GM23338 (cell line): ENCODE results near the gene ADCY5. TPM values are rescaled to one million over a fixed set of nuclear protein-coding genes. Genes with fewer than 3 reads are reported as not detected.

Experiments
- ATAC-seq: fragments of 200-7000 bp; cut with Tn5 transposase; 3 replicates; pipeline ENCODE4 v1.9.1; 2020
- DNase-seq: peaks from one replicate; pipeline ENCODE4 v3.0.0-alpha.2; 2015; ENCODE audit warnings: low spot score
- H2AFZ ChIP-seq: fragments of 200-600 bp; sonication (generic); 2 replicates; pipeline ENCODE4 v1.8.0; 2016; ENCODE audit warnings: antibody characterized with exemption, mild to moderate bottlenecking, moderate library complexity
- H3F3A ChIP-seq: fragments of 200-600 bp; sonication (generic); replicated peaks from 2 replicates; pipeline ENCODE4 v1.8.0; 2017; ENCODE audit warnings: antibody characterized with exemption, mixed run types, low read depth
- H3K27ac ChIP-seq: fragments of 200-600 bp; sonication (generic); 2 replicates; pipeline ENCODE4 v1.6.1; 2016; ENCODE audit warnings: low read depth
- H3K27me3 ChIP-seq: fragments of 200-600 bp; sonication (generic); 2 replicates; pipeline ENCODE4 v1.8.0; 2016; ENCODE audit warnings: mild to moderate bottlenecking, mixed run types, moderate library complexity; ENCODE audit not compliant: insufficient read depth
- H3K36me3 ChIP-seq: fragments of 200-600 bp; sonication (generic); 2 replicates; pipeline ENCODE4 v1.8.0; 2016; ENCODE audit warnings: mild to moderate bottlenecking; ENCODE audit not compliant: insufficient read depth
- H3K4me1 ChIP-seq: fragments of 200-600 bp; sonication (generic); 2 replicates; pipeline ENCODE4 v1.8.0; 2016; ENCODE audit warnings: mild to moderate bottlenecking, moderate library complexity; ENCODE audit not compliant: insufficient read depth
- H3K4me2 ChIP-seq: fragments of 200-600 bp; sonication (generic); 2 replicates; pipeline ENCODE4 v1.7.1; 2017; ENCODE audit warnings: mixed run types
- H3K4me3 ChIP-seq: fragments of 200-600 bp; sonication (generic); 2 replicates; pipeline ENCODE4 v1.6.1; 2016; ENCODE audit warnings: mixed run types
- H3K79me2 ChIP-seq: fragments of 200-600 bp; sonication (generic); replicated peaks from 2 replicates; pipeline ENCODE4 v1.8.0; 2017; ENCODE audit warnings: mild to moderate bottlenecking; ENCODE audit not compliant: insufficient read depth
- H3K9me2 ChIP-seq: fragments of 200-600 bp; sonication (generic); 2 replicates; pipeline ENCODE4 v1.8.0; 2017; ENCODE audit not compliant: insufficient read depth
- H4K20me1 ChIP-seq: fragments of 200-600 bp; sonication (generic); replicated peaks from 2 replicates; pipeline ENCODE4 v1.8.0; 2017; ENCODE audit warnings: mild to moderate bottlenecking; ENCODE audit not compliant: insufficient read depth
- H3K27ac Mint-ChIP-seq: 2 replicates; pipeline ENCODE4 v1.8.0; 2020; ENCODE audit warnings: inconsistent platforms, mild to moderate bottlenecking, moderate library complexity, mixed read lengths
- H3K27me3 Mint-ChIP-seq: 3 replicates; pipeline ENCODE4 v1.8.0; 2022; ENCODE audit warnings: low read depth, mild to moderate bottlenecking, moderate library complexity, mixed read lengths, inconsistent platforms; ENCODE audit not compliant: insufficient read depth, poor library complexity
- H3K36me3 Mint-ChIP-seq: 3 replicates; pipeline ENCODE4 v1.8.0; 2021; ENCODE audit warnings: low read depth, mild to moderate bottlenecking, inconsistent platforms, moderate library complexity, mixed read lengths
- H3K4me1 Mint-ChIP-seq: 3 replicates; pipeline ENCODE4 v1.8.0; 2020; ENCODE audit warnings: mild to moderate bottlenecking, inconsistent platforms, mixed read lengths
- H3K4me3 Mint-ChIP-seq: 3 replicates; pipeline ENCODE4 v1.8.0; 2021; ENCODE audit warnings: moderate library complexity, mild to moderate bottlenecking, inconsistent platforms, mixed read lengths
- H3K9me3 Mint-ChIP-seq: 3 replicates; pipeline ENCODE4 v1.8.0; 2020; ENCODE audit warnings: moderate library complexity, mild to moderate bottlenecking, inconsistent platforms, mixed read lengths
- CREB1 ChIP-seq: fragments of 250-450 bp; sonication (Bioruptor Pico); IDR thresholded peaks from 2 replicates; pipeline ENCODE4 v1.5.0; 2020; ENCODE audit warnings: low read depth, mild to moderate bottlenecking, moderate library complexity
- ETS1 ChIP-seq: IDR thresholded peaks from 2 replicates; pipeline ENCODE4 v1.6.1; 2016; ENCODE audit warnings: antibody characterized with exemption
- EZH2 ChIP-seq: fragments of 200-600 bp; sonication (generic); IDR thresholded peaks from one replicate; pipeline ENCODE4 v1.8.0; 2017; ENCODE audit warnings: antibody characterized with exemption, mild to moderate bottlenecking, low read depth; ENCODE audit not compliant: unreplicated experiment
- EZH2phosphoT487 ChIP-seq: fragments of 200-600 bp; sonication (generic); IDR thresholded peaks from one replicate; pipeline ENCODE4 v1.8.1; 2018; ENCODE audit warnings: antibody characterized with exemption; ENCODE audit not compliant: unreplicated experiment
- JUNB ChIP-seq: IDR thresholded peaks from one replicate; pipeline ENCODE4 v1.6.1; 2016; ENCODE audit warnings: antibody characterized with exemption; ENCODE audit not compliant: unreplicated experiment
- NANOG ChIP-seq: IDR thresholded peaks from 2 replicates; pipeline ENCODE4 v1.6.1; 2016; ENCODE audit warnings: antibody characterized with exemption, borderline replicate concordance
- POLR2AphosphoS5 ChIP-seq: IDR thresholded peaks from 2 replicates; pipeline ENCODE4 v1.6.1; 2016; ENCODE audit warnings: antibody characterized with exemption, low read depth
- REST ChIP-seq: IDR thresholded peaks from one replicate; pipeline ENCODE4 v1.6.1; 2018; ENCODE audit warnings: antibody characterized with exemption; ENCODE audit not compliant: unreplicated experiment
- STAT1 ChIP-seq: IDR thresholded peaks from one replicate; pipeline ENCODE4 v1.6.1; 2016; ENCODE audit warnings: antibody characterized with exemption; ENCODE audit not compliant: unreplicated experiment
- ZNF114 ChIP-seq: fragments of 250-450 bp; sonication (Bioruptor Pico); IDR thresholded peaks from 2 replicates; pipeline ENCODE4 v1.5.0; 2020; ENCODE audit warnings: mild to moderate bottlenecking, moderate library complexity
- ZNF331 ChIP-seq: fragments of 250-450 bp; sonication (Bioruptor Pico); IDR thresholded peaks from 2 replicates; pipeline ENCODE4 v1.5.0; 2020; ENCODE audit warnings: low read depth, mild to moderate bottlenecking, moderate library complexity
- polyA plus RNA-seq: library from polyadenylated mRNA; unstranded; fragments of >200 nt; fragmentation: Nextera tagmentation; extraction: Ambion mirVana; gene quantifications from 2 replicates; pipeline ENCODE4 v1.2.1, GENCODE V29; 2016
- total RNA-seq: library from RNA; depleted of rRNA; stranded (reverse); fragments of >200 nt; shearing (Covaris generic); gene quantifications from 2 replicates; pipeline ENCODE4 v1.2.3, GENCODE V29; 2014
- TF ChIP-seq, protein P1 (sequence below), 2 experiments: fragments of 200-600 bp in 1 of 2; sonication (generic) in 1 of 2; conservative IDR thresholded peaks; 2 replicates each; pipeline versions ENCODE4 v1.5.1 to v1.6.1; 2016 to 2017; ENCODE audit warnings: antibody characterized with exemption in 2 of 2, low read depth in 2 of 2, mild to moderate bottlenecking in 2 of 2, moderate library complexity in 1 of 2
- TF ChIP-seq, protein P2 (sequence below): fragments of 250-450 bp; sonication (Bioruptor Pico); IDR thresholded peaks from 2 replicates; pipeline ENCODE4 v1.5.0; 2020; ENCODE audit warnings: mild to moderate bottlenecking, moderate library complexity

The ADCY5 gene
- total and polyA plus RNA-seq, 2 experiments from 2014 or later = 3.5 to 10.2 TPM

DNA sequence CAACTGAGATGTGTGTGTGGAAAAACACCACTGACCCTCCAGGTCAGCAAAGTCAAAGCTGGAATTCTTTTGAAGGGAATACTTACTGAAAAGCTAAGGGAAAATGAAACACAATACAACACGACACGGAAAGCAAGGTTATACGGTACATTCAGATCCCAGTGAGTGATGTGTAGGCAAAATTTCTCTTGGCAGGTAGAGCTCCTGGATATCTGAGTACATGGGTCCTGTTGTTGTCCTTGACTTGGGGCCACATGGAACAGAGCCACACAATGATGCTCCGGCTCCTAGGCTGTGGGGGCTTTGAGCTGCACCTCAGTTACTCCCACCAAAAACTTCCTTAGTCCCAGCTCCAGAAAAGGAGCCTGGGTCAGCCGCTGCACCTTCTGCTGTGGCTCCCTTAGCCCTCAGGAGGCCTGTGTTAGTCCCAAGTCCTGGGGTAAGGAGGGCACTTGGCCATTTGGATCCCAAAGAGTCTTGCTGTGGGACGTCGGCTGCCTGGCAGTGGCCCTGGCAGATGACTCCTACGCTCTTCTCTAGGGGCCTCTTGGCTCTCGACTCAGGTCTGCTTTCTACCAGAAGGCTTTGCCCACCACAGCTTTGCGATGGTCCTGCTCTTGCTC, 95.6 kb downstream of the ADCY5 start:
- TF ChIP-seq EZH2 = no peak
- TF ChIP-seq POLR2AphosphoS5 = no peak
- no peak for TF ChIP-seq ZNF331 (CRISPR knock-in tag)
- TF ChIP-seq, protein P1, sequence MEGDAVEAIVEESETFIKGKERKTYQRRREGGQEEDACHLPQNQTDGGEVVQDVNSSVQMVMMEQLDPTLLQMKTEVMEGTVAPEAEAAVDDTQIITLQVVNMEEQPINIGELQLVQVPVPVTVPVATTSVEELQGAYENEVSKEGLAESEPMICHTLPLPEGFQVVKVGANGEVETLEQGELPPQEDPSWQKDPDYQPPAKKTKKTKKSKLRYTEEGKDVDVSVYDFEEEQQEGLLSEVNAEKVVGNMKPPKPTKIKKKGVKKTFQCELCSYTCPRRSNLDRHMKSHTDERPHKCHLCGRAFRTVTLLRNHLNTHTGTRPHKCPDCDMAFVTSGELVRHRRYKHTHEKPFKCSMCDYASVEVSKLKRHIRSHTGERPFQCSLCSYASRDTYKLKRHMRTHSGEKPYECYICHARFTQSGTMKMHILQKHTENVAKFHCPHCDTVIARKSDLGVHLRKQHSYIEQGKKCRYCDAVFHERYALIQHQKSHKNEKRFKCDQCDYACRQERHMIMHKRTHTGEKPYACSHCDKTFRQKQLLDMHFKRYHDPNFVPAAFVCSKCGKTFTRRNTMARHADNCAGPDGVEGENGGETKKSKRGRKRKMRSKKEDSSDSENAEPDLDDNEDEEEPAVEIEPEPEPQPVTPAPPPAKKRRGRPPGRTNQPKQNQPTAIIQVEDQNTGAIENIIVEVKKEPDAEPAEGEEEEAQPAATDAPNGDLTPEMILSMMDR (conservative IDR thresholded peaks at IDR 0.05; ENCODE audit: low read depth in 2 of 2) = no peak
- TF ChIP-seq ZNF114 (CRISPR knock-in tag) = no peak
- TF ChIP-seq NANOG = no peak
- TF ChIP-seq REST = no peak
- TF ChIP-seq STAT1 = no peak
- no peak for TF ChIP-seq CREB1 (CRISPR knock-in tag)
- no peak for TF ChIP-seq JUNB
- TF ChIP-seq EZH2phosphoT487 = no peak
- no peak for TF ChIP-seq ETS1
- TF ChIP-seq, protein P2, sequence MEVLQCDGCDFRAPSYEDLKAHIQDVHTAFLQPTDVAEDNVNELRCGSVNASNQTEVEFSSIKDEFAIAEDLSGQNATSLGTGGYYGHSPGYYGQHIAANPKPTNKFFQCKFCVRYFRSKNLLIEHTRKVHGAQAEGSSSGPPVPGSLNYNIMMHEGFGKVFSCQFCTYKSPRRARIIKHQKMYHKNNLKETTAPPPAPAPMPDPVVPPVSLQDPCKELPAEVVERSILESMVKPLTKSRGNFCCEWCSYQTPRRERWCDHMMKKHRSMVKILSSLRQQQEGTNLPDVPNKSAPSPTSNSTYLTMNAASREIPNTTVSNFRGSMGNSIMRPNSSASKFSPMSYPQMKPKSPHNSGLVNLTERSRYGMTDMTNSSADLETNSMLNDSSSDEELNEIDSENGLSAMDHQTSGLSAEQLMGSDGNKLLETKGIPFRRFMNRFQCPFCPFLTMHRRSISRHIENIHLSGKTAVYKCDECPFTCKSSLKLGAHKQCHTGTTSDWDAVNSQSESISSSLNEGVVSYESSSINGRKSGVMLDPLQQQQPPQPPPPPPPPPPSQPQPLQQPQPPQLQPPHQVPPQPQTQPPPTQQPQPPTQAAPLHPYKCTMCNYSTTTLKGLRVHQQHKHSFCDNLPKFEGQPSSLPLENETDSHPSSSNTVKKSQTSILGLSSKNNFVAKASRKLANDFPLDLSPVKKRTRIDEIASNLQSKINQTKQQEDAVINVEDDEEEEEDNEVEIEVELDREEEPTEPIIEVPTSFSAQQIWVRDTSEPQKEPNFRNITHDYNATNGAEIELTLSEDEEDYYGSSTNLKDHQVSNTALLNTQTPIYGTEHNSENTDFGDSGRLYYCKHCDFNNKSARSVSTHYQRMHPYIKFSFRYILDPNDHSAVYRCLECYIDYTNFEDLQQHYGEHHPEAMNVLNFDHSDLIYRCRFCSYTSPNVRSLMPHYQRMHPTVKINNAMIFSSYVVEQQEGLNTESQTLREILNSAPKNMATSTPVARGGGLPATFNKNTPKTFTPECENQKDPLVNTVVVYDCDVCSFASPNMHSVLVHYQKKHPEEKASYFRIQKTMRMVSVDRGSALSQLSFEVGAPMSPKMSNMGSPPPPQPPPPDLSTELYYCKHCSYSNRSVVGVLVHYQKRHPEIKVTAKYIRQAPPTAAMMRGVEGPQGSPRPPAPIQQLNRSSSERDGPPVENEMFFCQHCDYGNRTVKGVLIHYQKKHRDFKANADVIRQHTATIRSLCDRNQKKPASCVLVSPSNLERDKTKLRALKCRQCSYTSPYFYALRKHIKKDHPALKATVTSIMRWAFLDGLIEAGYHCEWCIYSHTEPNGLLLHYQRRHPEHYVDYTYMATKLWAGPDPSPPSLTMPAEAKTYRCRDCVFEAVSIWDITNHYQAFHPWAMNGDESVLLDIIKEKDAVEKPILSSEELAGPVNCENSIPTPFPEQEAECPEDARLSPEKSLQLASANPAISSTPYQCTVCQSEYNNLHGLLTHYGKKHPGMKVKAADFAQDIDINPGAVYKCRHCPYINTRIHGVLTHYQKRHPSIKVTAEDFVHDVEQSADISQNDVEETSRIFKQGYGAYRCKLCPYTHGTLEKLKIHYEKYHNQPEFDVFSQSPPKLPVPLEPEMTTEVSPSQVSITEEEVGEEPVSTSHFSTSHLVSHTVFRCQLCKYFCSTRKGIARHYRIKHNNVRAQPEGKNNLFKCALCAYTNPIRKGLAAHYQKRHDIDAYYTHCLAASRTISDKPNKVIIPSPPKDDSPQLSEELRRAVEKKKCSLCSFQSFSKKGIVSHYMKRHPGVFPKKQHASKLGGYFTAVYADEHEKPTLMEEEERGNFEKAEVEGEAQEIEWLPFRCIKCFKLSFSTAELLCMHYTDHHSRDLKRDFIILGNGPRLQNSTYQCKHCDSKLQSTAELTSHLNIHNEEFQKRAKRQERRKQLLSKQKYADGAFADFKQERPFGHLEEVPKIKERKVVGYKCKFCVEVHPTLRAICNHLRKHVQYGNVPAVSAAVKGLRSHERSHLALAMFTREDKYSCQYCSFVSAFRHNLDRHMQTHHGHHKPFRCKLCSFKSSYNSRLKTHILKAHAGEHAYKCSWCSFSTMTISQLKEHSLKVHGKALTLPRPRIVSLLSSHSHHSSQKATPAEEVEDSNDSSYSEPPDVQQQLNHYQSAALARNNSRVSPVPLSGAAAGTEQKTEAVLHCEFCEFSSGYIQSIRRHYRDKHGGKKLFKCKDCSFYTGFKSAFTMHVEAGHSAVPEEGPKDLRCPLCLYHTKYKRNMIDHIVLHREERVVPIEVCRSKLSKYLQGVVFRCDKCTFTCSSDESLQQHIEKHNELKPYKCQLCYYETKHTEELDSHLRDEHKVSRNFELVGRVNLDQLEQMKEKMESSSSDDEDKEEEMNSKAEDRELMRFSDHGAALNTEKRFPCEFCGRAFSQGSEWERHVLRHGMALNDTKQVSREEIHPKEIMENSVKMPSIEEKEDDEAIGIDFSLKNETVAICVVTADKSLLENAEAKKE (CRISPR knock-in tag) = no peak
- no peak overlapping the region for H2AFZ ChIP-seq

More for the DNA sequence above, 95.6 kb downstream of the ADCY5 start:
- no peaks in the 10 kb centered on the region for H3K27me3 ChIP-seq
- H3K9me3 Mint-ChIP-seq = peaks cover 6% of the 10 kb centered on the region; the same call in 1 of the 3 replicates
- H4K20me1 ChIP-seq = no peaks in the 10 kb centered on the region
- no peaks in the 10 kb centered on the region for H3K9me2 ChIP-seq
- no peaks in the 10 kb centered on the region for H3K36me3 ChIP-seq
- peaks cover 9% of the 10 kb centered on the region for H3K4me1 Mint-ChIP-seq
- H3K27me3 Mint-ChIP-seq = peaks cover 8% of the 10 kb centered on the region
- H3K4me2 ChIP-seq = no peak overlapping the region
- no peak for DNase-seq
- no peaks in the 10 kb centered on the region for H3K79me2 ChIP-seq
- H3F3A ChIP-seq = no peaks in the 10 kb centered on the region
- H3K4me1 ChIP-seq = peaks cover 3% of the 10 kb centered on the region; the same call in 1 of the 2 replicates
- H3K27ac ChIP-seq = no peak overlapping the region
- no peak overlapping the region for H3K4me3 Mint-ChIP-seq
- no peak overlapping the region for H3K4me3 ChIP-seq
- H3K27ac Mint-ChIP-seq = no peak overlapping the region
- H3K36me3 Mint-ChIP-seq = no peaks in the 10 kb centered on the region
- no peak for ATAC-seq
